GM19240 (cell line): ENCODE data around the gene BLACAT1.

ENCODE experiments used
- DNase-seq: peaks from one replicate; pipeline ENCODE4 v3.0.0; 2011; ENCODE audit warnings: low spot score; ENCODE audit not compliant: insufficient read length

BLACAT1 gene

GRCh38 chr1:205455581-205456382, at the start of gene BLACAT1:
BLACAT1 (minus strand) TSS chr1:205456045.
- DNase-seq: no peak

GRCh38 chr1:205505076-205505729, 49.4 kb upstream of the BLACAT1 start:
- DNase-seq: no peak

GRCh38 chr1:205504311-205505075, 48.6 kb upstream of the BLACAT1 start, which contains the start of gene CDK18:
CDK18 (plus strand) TSS chr1:205504669; CDS start chr1:205523168, 18,499 bp downstream.
- DNase-seq: no peak

GRCh38 chr1:205502992-205503391, 47.1 kb upstream of the BLACAT1 start:
- no peak for DNase-seq

- DNase-seq: no peak
Measured at GRCh38 chr1:205502111-205502810, 46.4 kb upstream of the BLACAT1 start.

- no peak for DNase-seq
Measured at GRCh38 chr1:205500240-205501233, 44.7 kb upstream of the BLACAT1 start.

GRCh38 chr1:205499789-205500188, 43.9 kb upstream of the BLACAT1 start:
- DNase-seq: no peak

- DNase-seq: no peak
Measured at GRCh38 chr1:205497351-205497750, 41.5 kb upstream of the BLACAT1 start.

GRCh38 chr1:205496661-205497060, 40.8 kb upstream of the BLACAT1 start:
- no peak for DNase-seq

GRCh38 chr1:205495237-205495823, 39.5 kb upstream of the BLACAT1 start:
- no peak for DNase-seq

GRCh38 chr1:205494115-205494514, 38.3 kb upstream of the BLACAT1 start:
- no peak for DNase-seq

GRCh38 chr1:205493241-205494085, 37.6 kb upstream of the BLACAT1 start:
- DNase-seq: no peak

GRCh38 chr1:205492774-205493173, 36.9 kb upstream of the BLACAT1 start:
- DNase-seq: no peak

- DNase-seq: no peak
Measured at GRCh38 chr1:205492201-205492667, 36.4 kb upstream of the BLACAT1 start.

- no peak for DNase-seq
Measured at GRCh38 chr1:205491794-205492193, 35.9 kb upstream of the BLACAT1 start.

- DNase-seq: peak; percentile 59
Measured at GRCh38 chr1:205488074-205488723, 32.4 kb upstream of the BLACAT1 start.

GRCh38 chr1:205486258-205486657, 30.4 kb upstream of the BLACAT1 start:
- DNase-seq: no peak
